Activated CD8-positive, alpha-beta memory T cell treated with anti-CD3 and anti-CD28 coated beads, Interleukin-2, amount 10 ng/mL, durations not matched to agents 7 days and 5 days (primary cell): ENCODE data around the gene RXRA. TPM values are rescaled to one million over a fixed set of nuclear protein-coding genes. Genes with fewer than 3 reads are reported as not detected.

Source experiments
- ATAC-seq: fragments of 150-1000 bp; cut with Tn5 transposase; one replicate; pipeline ENCODE4 v1.10.0; 2021; ENCODE audit warnings: moderate library complexity
- CTCF ChIA-PET: fragments of 350-600 bp; sonication (Branson Sonifier 250); formaldehyde crosslinking; loops from one replicate; lab custom pipeline; 2021; ENCODE audit warnings: antibody characterized with exemption; lab: Charles Lee
- DNase-seq: peaks from one replicate; pipeline ENCODE4 v3.0.0-alpha.2; 2020
- H3K27ac Mint-ChIP-seq: one replicate; pipeline ENCODE4 v1.8.0; 2021; ENCODE audit warnings: mild to moderate bottlenecking, mixed read lengths
- H3K27me3 Mint-ChIP-seq: one replicate; pipeline ENCODE4 v1.8.0; 2021; ENCODE audit warnings: mixed read lengths
- H3K36me3 Mint-ChIP-seq: one replicate; pipeline ENCODE4 v1.8.0; 2021; ENCODE audit warnings: mild to moderate bottlenecking, mixed read lengths
- H3K4me1 Mint-ChIP-seq: one replicate; pipeline ENCODE4 v1.8.0; 2021; ENCODE audit warnings: mixed read lengths
- H3K4me3 Mint-ChIP-seq: one replicate; pipeline ENCODE4 v1.8.0; 2021; ENCODE audit warnings: mild to moderate bottlenecking, moderate library complexity, mixed read lengths
- H3K9me3 Mint-ChIP-seq: one replicate; pipeline ENCODE4 v1.8.0; 2022; ENCODE audit warnings: low read depth, mixed read lengths
- total RNA-seq, 2 experiments: library from RNA; stranded (reverse); gene quantifications; one replicate each; pipeline ENCODE4 v1.2.3, GENCODE V29; 2021

RXRA gene
- total RNA-seq, 2 experiments from 2014 or later: 0.91 to 1.5 TPM

- no peak for DNase-seq
- Mint-ChIP-seq H3K36me3 (no peaks in the 10 kb centered on the region), H3K27me3 (no peaks in the 10 kb centered on the region), H3K9me3 (no peaks in the 10 kb centered on the region), H3K27ac (no peak overlapping the region), H3K4me3 (no peak overlapping the region), H3K4me1 (no peaks in the 10 kb centered on the region)
- ATAC-seq: no peak
- CTCF ChIA-PET: no interaction called here
Measured at GRCh38 chr9:134355561-134356279, 29.5 kb downstream of the RXRA start.

GRCh38 chr9:134356496-134357470, 30.5 kb downstream of the RXRA start:
- no peak for DNase-seq
- ATAC-seq: no peak
- Mint-ChIP-seq H3K9me3 (no peaks in the 10 kb centered on the region), H3K4me3 (no peak overlapping the region), H3K36me3 (no peaks in the 10 kb centered on the region), H3K27me3 (no peaks in the 10 kb centered on the region), H3K4me1 (no peaks in the 10 kb centered on the region), H3K27ac (no peak overlapping the region)
- CTCF ChIA-PET: no interaction called here

GRCh38 chr9:134357631-134358025, 31.4 kb downstream of the RXRA start:
- no peaks in the 10 kb centered on the region for H3K4me1 Mint-ChIP-seq
- H3K36me3 Mint-ChIP-seq: no peaks in the 10 kb centered on the region
- H3K9me3 Mint-ChIP-seq: no peaks in the 10 kb centered on the region
- no peak overlapping the region for H3K4me3 Mint-ChIP-seq
- H3K27ac Mint-ChIP-seq: no peak overlapping the region
- ATAC-seq (no peak), DNase-seq (no peak)
- CTCF ChIA-PET: no interaction called here
- H3K27me3 Mint-ChIP-seq: no peaks in the 10 kb centered on the region

GRCh38 chr9:134358026-134358661, 31.9 kb downstream of the RXRA start:
- Mint-ChIP-seq H3K4me3 (no peak overlapping the region), H3K27me3 (no peaks in the 10 kb centered on the region)
- CTCF ChIA-PET: interaction anchor here (2.0 kb wide), 1 partner anchor 85 kb away, joined by 4 read pairs; no protein-coding TSS in a partner anchor

GRCh38 chr9:134358662-134359319, 32.5 kb downstream of the RXRA start:
- no peak for ATAC-seq
- Mint-ChIP-seq H3K4me3 (no peak overlapping the region), H3K4me1 (no peaks in the 10 kb centered on the region), H3K27me3 (no peaks in the 10 kb centered on the region), H3K9me3 (no peaks in the 10 kb centered on the region), H3K27ac (no peak overlapping the region), H3K36me3 (no peaks in the 10 kb centered on the region)
- no peak for DNase-seq
- CTCF ChIA-PET: interaction anchor here (2.0 kb wide), 1 partner anchor 84 kb away, joined by 4 read pairs; no protein-coding TSS in a partner anchor

More at GRCh38 chr9:134358026-134358661, 31.9 kb downstream of the RXRA start:
- Mint-ChIP-seq H3K9me3 (no peaks in the 10 kb centered on the region), H3K27ac (no peak overlapping the region), H3K36me3 (no peaks in the 10 kb centered on the region), H3K4me1 (no peaks in the 10 kb centered on the region)
- ATAC-seq (no peak), DNase-seq (no peak)

- Mint-ChIP-seq H3K27ac (no peak overlapping the region), H3K9me3 (no peaks in the 10 kb centered on the region), H3K27me3 (no peaks in the 10 kb centered on the region), H3K36me3 (no peaks in the 10 kb centered on the region), H3K4me1 (no peaks in the 10 kb centered on the region), H3K4me3 (no peak overlapping the region)
- ATAC-seq (no peak), DNase-seq (no peak)
- CTCF ChIA-PET: interaction anchor here (2.0 kb wide), 1 partner anchor 84 kb away, joined by 4 read pairs; no protein-coding TSS in a partner anchor
Measured at GRCh38 chr9:134359493-134360179, 33.4 kb downstream of the RXRA start.

- H3K9me3 Mint-ChIP-seq: no peaks in the 10 kb centered on the region
- no peaks in the 10 kb centered on the region for H3K4me1 Mint-ChIP-seq
- no peak overlapping the region for H3K27ac Mint-ChIP-seq
- no peaks in the 10 kb centered on the region for H3K27me3 Mint-ChIP-seq
- CTCF ChIA-PET: interaction anchor here (2.0 kb wide), 1 partner anchor 83 kb away, joined by 4 read pairs; no protein-coding TSS in a partner anchor
- DNase-seq: no peak
- H3K4me3 Mint-ChIP-seq: no peak overlapping the region
- no peak for ATAC-seq
- H3K36me3 Mint-ChIP-seq: no peaks in the 10 kb centered on the region
Measured at GRCh38 chr9:134360180-134360759, 34.0 kb downstream of the RXRA start.

GRCh38 chr9:134360897-134361296, 34.6 kb downstream of the RXRA start:
- H3K36me3 Mint-ChIP-seq: no peaks in the 10 kb centered on the region
- no peak for DNase-seq
- CTCF ChIA-PET: no interaction called here
- H3K4me1 Mint-ChIP-seq: no peaks in the 10 kb centered on the region
- no peaks in the 10 kb centered on the region for H3K9me3 Mint-ChIP-seq
- no peak overlapping the region for H3K4me3 Mint-ChIP-seq
- no peak overlapping the region for H3K27ac Mint-ChIP-seq
- H3K27me3 Mint-ChIP-seq: no peaks in the 10 kb centered on the region
- no peak for ATAC-seq

- H3K36me3 Mint-ChIP-seq: no peaks in the 10 kb centered on the region
- ATAC-seq (no peak), DNase-seq (no peak)
- no peaks in the 10 kb centered on the region for H3K9me3 Mint-ChIP-seq
- H3K4me1 Mint-ChIP-seq: no peaks in the 10 kb centered on the region
- no peaks in the 10 kb centered on the region for H3K27me3 Mint-ChIP-seq
- H3K27ac Mint-ChIP-seq: no peak overlapping the region
- no peak overlapping the region for H3K4me3 Mint-ChIP-seq
- CTCF ChIA-PET: no interaction called here
Measured at GRCh38 chr9:134361426-134361825, 35.2 kb downstream of the RXRA start.

GRCh38 chr9:134361843-134362414, 35.7 kb downstream of the RXRA start:
- Mint-ChIP-seq H3K27me3 (no peaks in the 10 kb centered on the region), H3K4me3 (no peak overlapping the region), H3K4me1 (no peaks in the 10 kb centered on the region), H3K9me3 (no peaks in the 10 kb centered on the region), H3K27ac (no peak overlapping the region), H3K36me3 (no peaks in the 10 kb centered on the region)
- ATAC-seq (no peak), DNase-seq (no peak)
- CTCF ChIA-PET: interaction anchor here (1.1 kb wide), 1 partner anchor 80 kb away, joined by 4 read pairs; no protein-coding TSS in a partner anchor

- CTCF ChIA-PET: interaction anchor here (2.4 kb wide), 1 partner anchor 79 kb away, joined by 27 read pairs; no protein-coding TSS in a partner anchor
- Mint-ChIP-seq H3K4me1 (no peaks in the 10 kb centered on the region), H3K36me3 (no peaks in the 10 kb centered on the region), H3K27me3 (no peaks in the 10 kb centered on the region), H3K9me3 (no peaks in the 10 kb centered on the region), H3K27ac (no peak overlapping the region), H3K4me3 (no peak overlapping the region)
- DNase-seq: no peak
- ATAC-seq: no peak
Measured at GRCh38 chr9:134363450-134363849, 37.2 kb downstream of the RXRA start.
